Astrocyte of the cerebellum (primary cell): ENCODE data around the gene DCAF4L1.

Experiments
- DNase-seq: peaks from one replicate; pipeline ENCODE4 v3.0.0-alpha.2; 2011; ENCODE audit warnings: low read depth
- H3K4me3 ChIP-seq: 2 replicates; pipeline ENCODE4 v1.5.1; 2011; ENCODE audit warnings: mild to moderate bottlenecking, low read depth, low read length, moderate library complexity
- in situ Hi-C: cut with HindIII; loops from 2 replicates; pipeline ENCODE4 v1.10.0; 2017; ENCODE audit warnings: low sequenced_read_pairs
- TF ChIP-seq, protein P1 (sequence below): IDR thresholded peaks from 2 replicates; pipeline ENCODE4 v1.5.1; 2012; ENCODE audit warnings: low read length, low read depth, moderate library complexity, mild to moderate bottlenecking; ENCODE audit errors: missing control alignments

Gene DCAF4L1

DNA sequence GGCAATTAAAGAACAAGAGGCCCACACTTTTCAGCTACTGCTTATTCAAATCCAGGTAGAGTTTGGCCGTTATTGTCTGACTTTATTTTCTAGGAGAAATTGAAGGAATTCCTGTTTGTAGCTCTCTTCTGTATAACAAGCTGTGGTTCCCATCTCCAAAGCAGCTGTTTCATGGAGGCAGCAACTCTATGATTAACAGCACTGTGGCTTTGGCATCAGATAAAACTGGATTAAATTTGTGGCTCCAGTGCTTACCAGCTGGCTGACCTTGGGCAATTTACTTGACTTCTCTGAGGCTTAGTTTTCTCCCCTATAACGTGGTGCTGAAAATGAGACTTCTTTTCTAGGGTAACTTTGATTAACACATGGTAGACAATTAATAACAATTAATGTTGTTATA, 36.9 kb downstream of the DCAF4L1 start:
- TF ChIP-seq, protein P1, sequence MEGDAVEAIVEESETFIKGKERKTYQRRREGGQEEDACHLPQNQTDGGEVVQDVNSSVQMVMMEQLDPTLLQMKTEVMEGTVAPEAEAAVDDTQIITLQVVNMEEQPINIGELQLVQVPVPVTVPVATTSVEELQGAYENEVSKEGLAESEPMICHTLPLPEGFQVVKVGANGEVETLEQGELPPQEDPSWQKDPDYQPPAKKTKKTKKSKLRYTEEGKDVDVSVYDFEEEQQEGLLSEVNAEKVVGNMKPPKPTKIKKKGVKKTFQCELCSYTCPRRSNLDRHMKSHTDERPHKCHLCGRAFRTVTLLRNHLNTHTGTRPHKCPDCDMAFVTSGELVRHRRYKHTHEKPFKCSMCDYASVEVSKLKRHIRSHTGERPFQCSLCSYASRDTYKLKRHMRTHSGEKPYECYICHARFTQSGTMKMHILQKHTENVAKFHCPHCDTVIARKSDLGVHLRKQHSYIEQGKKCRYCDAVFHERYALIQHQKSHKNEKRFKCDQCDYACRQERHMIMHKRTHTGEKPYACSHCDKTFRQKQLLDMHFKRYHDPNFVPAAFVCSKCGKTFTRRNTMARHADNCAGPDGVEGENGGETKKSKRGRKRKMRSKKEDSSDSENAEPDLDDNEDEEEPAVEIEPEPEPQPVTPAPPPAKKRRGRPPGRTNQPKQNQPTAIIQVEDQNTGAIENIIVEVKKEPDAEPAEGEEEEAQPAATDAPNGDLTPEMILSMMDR = no peak
- H3K4me3 ChIP-seq = no peak overlapping the region
- in situ Hi-C loops = no loop called here
- no peak for DNase-seq
